ENCODE results near the gene FUBP3.

GRCh38 chr9:130543859-130544258, 35.5 kb upstream of the FUBP3 start:
- no peak for TF ChIP-seq CTCF (conservative IDR thresholded peaks at IDR 0.05; ENCODE audit: low read depth in 2 of 2)
- TF ChIP-seq REST (IDR thresholded peaks at IDR 0.05; ENCODE audit: unreplicated experiment) = no peak
- TF ChIP-seq JUNB (IDR thresholded peaks at IDR 0.05; ENCODE audit: unreplicated experiment) = no peak
